T-helper 1 cell (primary cell): Measurements from ENCODE around the gene AOPEP.

Source experiments
- DNase-seq, 5 donors: peaks; one replicate each; pipeline ENCODE4 v3.0.0-alpha.2; 2012 to 2020

Gene AOPEP

DNA sequence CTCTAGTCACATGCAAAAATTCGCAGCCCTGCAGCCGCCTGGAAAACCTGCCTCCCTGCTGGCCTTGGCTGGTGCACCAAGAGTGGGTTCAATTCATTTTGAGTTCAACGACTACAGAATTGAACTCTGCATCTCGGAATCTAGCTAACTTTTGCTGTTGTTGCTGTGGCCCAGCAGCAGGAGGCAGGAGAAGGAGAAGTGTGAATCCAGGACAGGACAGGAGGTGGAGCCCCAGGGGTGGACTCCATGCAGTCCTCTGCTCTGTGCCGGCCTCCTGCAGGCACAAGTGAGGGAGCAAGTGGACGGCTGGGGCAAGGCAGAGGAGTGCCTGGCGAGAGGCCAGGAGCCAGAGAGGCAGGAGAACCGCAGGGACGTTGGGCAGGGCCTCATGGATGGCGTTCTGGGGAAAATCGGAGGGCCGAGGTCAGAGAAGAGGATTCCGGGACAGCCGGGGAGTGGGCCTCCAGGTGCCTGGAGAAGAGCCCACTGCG, 376.8 kb downstream of the AOPEP start:
- no peak for DNase-seq

DNA sequence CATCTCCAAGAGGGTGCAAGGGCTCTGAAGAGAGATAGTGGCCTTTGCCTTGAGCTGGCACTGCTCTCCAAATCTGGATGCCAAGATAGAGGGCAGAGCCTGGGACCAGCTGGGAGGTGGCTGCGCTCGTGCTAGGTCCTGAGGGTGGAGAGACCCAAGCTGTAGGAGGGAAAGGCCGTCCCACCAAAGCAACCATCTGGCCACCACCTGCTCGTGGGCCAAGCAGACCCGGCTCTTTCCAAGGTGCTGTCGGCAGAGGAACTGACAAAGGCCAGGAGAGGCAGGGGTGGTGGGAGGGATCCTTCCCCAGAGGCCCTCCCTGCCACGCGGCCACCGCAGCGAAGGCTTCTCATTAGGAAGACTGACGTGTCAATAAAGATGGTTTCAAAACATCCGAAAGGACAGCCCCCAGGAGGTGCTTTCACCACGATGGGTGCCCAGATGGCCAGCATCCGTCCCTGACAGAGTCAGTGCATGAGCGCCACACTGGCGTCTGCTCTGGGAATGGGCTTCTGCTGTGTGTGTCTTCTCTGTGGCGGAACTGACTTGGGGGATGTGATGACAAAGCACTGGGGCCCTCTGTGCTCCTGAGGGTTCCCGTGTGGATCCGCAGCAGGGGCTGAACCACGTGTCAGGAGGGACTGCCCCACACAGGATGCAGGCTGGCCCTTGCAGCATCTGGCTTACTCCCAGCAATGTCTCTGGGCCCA, 377.5 kb downstream of the AOPEP start:
- no peak for DNase-seq

DNA sequence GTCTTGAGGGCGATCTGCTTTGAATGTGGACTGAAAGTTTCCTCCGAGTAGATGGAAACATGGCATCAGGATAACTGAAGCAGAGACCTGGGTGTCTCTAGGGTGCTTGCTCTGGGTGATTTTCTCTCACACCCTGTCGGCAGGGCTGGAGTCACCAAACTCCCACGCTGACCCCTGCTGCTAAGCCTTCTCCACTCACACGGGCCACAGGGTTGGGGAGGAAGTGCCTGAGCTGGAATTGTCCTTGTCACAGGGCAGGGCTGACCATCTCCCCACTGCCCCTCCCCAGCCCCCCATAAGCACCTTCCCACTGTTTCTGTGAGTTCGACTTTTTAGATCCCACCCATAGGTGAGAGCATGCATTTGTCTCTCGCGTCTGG, 378.1 kb downstream of the AOPEP start:
- no peak for DNase-seq

DNA sequence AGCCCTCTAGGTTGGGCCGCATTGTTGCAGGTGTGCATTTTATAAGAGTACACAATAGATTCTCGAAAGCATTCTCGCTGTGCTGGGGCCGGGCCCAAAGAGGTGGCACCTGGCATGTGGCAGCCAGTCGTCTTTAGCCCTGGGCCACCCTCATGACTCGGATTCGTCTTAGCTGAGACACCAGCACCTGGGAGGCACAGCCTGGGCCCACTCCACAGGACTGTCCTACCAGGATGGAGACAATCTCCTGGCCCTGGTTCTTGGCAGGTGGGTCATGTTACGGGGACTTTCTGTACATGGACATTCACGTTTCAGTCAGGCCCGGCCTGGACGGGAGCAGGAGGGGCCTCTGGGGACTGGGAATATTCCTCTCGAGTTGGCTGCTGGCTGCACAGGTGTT, 378.5 kb downstream of the AOPEP start:
- DNase-seq = no peak

DNA sequence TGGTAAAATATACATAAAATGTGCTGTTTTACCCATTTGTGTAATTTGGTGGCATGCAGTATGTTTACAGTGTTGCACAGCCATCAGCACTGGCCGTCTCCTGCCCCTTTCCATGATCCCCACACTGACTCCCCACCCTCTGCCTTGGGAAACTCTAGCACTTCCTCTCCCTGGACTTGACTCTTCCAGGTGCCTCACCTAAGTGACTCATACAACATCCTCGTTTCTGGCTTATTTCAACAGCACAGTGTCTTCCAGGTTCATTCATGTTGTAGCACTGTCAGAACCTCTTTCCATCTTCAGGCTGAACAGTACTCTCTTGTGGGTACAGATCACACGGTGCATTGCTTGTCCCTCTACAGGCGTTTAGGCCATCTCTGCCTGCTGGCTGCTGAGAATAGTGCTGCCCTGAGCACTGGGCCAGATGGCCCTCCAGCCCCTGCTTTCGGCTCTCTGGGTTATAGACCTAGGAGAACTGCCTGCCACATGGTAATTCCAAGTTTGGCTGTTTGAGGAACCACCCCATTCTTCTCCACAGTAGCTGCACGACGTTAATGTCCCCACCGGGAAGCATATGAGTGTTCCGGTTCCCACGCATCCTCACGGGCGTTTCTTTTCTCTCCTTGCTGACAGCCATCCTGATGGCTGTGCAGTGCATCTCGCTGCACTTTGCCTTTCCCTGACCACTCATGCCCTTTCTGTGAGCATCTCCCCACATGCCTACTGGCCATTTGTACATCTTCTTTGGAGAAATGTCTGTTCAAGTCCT, 379.2 kb downstream of the AOPEP start:
- DNase-seq = no peak

DNA sequence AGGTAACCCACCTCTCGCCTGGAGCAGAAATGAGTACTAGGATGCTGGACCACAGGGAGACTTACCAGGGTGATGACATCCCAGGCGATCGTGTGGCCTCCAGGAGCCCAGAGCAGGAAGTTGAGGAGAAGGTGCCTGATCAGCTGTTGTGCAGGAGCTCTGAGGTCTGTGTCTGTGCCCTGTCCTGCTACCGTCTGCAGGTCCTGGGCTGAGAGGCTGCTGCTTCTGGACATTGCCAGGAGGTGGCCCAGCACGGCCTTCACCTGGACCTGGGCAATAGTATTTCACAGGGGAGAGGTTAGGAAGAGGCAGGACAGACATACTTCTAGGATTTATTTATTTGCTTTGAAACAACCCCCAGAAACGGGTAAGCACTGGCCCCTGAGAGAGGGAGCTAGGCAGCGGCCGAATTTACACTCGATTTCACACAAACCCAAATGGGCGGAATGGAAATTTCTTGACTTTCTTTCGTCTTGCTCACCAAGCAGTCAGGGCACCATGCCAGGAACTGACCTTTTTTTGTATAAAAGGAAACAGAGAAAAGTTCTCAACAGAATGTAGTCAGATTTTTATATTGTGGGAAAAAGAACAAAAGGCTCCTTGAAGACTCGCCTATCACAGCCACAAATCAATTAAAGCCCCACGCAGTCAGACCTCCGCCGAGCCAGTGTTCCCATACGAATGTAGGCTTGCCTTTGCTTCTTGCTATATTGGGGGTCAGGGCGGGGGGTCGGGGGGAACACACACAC, 380.7 kb downstream of the AOPEP start:
- DNase-seq = no peak

DNA sequence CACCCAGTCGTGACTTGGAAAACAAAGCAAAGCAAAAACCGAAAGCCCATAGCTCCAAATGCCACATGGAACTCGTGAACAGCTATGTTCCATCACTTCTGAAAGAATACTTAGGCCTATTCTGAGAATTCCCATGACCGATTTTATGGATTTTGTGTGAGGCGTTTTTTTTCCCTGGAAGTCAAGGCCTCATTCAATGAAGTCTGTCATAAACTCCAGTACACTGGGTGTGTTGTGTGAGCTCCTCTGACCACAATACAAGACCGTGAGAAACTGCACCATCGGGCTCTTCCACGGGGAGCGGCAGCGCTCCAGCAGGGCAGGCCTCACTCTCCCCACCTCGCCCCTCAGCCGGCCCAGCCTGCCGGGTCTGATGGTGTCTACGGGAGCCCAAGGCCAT, 381.5 kb downstream of the AOPEP start:
- no peak for DNase-seq

DNA sequence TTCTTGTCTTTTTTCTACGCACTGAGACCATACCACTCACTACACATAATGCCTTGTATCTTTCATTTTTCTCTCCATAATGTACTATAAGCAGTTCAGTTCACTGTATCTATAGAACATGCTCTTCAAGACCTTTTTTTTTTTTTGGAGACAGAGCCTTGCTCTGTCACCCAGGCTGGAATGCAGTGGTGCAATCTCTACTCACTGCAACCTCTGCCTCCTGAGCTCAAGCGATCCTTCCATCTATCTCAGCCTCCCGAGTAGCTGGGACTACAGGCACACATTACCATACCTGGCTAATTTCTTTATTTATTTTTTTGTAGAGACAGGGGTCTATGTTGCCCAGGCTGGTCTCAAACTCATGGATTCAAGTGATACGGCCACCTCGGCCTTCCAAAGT, 382.3 kb downstream of the AOPEP start:
- DNase-seq = no peak

DNA sequence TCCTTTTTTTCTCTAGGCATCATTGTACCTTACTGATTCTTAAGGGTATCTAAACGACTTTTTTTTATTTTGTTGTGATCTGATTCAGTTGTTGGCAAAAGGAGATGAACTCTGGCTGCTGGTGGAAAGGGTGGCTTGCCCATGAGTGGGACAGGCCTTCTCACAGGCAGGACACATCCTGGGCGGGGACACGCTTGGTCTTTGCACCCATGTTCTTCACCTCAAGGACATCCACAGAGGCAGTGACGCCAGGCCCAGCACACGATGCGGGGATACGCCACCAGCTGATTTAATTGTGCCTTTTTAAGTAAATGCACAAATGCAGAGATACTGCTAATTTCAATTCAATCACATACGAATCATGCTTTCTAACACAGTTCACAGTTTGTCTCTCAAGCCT, 383.0 kb downstream of the AOPEP start:
- DNase-seq = no peak

DNA sequence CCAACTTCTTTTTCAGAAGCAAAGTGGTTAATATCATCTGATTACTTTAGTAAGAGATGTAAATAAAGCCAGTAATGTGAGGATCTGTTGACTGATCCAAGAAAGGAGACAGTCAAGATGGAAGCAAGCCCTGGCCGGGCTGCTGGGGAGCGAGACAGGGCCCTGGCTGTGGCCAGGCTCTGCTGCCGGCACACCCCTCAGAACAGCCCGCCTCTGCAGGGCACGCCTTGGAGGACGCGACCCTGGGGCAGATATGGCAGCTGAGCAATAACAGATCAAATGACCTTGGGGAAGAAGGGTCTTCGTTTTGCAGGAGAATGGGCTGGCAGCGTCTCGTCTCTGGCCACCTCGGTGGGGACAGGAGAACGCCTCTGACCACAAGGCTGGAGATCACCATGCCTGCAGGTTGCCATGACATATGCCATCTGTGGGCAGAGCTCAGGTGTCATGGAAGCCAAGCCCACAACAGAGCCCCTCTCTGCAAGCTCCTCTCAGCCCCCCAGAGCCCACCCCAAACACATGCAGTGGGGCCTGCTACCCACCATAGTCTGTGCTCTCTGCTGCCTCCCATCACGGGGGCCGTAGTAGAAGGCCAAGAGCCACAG, 384.5 kb downstream of the AOPEP start:
- DNase-seq = no peak

DNA sequence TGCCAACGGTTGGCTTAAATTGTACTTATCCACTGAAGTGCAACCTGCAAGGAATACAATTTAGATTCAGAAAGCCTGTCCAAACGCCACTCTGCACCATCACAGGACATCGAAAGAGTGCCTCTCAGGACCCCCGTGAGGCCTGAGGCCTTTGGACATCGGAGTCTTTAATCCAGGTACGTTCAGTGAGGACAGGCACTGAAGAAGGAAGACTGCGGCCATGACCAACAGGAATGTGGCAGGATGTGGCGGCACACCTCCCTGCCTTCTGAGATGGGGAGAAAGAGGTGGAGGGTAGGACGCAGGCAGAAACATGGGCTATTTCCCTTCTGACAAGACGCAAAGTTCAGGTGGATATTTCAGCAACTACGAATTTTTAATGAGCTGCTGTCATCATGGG, 385.2 kb downstream of the AOPEP start:
- no peak for DNase-seq

DNA sequence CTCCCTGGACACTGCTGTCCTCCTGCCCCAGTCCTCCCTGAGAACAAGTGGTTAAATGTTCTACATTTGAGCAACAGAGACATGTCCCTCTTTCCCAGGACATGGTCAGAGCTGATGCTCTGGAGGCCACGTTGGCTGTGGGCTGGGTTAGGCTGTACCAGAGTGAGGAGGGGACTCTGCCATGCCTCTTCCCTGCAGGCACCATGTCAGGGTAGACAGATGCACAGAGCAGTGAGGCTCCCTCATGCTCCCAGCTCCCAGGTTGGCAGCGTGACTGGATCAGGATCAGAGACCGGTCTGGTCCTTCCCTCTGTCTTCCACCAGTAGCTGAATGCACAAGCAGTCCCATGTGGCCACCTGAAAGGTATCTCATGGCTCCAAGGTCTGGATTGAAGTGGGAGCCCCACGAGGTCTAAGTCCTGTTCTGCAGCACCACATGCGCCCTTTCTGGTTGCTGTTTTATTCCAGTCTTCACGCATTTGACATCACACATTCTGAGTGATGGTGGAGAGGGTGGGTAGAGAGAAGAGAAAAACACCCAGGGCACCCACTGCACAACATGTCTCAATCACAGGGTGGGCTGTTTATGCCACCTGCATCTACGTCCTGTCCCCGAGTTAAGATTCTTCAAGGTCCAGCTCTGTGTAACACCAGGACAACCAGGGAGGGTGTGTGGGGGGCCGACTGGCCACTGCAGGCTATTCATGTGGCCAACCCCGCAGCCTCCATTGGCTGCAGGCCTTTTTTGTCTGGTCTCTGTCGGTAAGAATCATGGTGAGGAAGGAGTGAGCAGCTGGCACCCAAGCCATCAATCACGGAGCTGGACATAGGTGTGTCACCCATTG, 386.2 kb downstream of the AOPEP start:
- no peak for DNase-seq

DNA sequence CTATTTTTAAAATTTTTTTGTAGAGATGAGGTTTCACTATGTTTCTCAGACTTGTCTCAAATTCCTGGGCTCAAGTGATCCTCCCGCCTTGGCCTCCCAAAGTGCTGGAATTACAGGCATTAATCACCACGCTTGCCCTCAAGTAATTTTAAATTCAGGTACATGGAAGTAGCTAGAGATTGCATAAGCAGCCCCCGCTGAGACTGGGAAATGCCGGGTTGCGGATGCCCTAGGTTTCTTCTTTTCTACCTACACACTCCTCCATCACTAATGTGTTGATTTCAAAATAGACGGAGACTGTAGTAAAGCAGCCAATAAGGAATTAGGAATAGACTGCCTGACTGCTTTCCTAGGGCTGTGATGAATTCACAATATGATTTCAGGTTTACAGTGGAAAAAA, 388.6 kb downstream of the AOPEP start:
- no peak for DNase-seq

DNA sequence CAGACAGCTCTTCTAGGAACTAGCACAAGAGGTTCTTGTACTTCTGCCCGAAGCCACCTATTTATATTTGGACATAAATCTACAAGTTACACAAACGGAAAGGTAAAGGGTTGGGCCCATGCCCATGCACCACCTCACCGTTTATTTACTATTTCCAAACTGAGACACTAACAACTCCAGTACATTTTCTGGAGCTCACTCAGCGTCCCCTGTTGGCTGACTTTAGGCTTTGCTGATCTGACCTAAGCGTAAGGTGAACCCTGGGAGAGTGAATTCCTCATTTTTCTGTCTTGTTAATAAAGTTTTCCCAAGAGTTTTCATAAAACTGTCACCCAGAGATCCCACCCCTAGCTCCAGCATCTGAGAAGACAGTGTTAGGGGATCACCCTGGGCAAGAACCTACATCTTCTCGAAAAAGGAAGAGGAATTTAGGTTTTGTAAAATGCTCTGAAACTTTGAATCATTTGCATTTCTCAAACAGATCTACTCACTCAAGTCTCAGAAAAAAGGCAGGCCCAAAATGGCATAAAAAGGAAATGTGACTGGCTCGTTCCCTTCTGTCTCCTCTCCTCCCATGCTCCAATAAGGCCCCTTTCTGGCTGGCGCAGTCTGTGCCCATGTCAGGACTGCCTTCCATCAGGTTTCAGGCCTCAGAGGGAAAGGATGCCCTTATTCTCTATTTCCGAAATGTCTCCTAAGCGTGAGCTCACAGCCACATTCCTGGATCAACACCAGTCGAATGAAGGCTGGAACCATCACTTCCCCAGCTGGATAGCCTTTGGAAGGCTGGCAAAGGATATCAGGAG, 389.7 kb downstream of the AOPEP start:
- no peak for DNase-seq

DNA sequence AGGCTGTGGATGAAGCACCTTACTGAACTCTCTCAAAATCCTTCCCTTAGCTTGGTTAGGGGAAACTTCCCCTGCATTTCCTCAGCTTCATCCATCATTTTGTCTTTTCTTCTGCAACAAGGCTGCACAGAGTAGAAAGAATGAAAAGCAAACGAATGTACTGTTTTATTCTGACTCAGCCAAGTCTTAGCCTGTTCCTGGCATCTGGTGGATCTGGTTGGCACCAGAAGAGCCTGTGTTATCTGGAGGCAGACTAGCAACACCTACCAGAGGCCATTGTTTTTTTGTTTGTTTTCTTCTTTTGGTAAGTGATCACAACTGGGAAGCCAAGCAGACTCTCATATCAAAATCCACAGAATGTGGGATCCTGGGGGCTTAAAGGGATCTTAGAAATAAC, 390.3 kb downstream of the AOPEP start:
- DNase-seq = no peak

DNA sequence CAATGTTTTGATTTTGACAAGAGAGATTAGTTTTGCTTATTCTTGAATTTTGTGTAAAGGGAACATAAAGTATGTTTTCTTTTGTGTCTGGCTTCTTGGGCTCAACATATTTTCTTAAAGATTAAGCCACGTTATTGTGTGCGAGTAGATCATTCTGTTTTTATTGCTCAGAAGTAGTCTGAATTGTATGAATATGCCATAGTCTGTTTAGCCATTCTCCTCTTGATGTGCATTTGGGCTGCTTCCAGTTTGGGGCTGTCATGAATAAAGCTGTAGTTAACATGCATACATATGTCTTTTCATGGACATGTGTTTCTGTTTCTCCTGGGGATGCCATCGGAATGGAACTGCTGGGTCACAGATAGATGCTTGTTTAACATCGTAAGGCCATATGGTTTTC, 392.1 kb downstream of the AOPEP start:
- DNase-seq = no peak

DNA sequence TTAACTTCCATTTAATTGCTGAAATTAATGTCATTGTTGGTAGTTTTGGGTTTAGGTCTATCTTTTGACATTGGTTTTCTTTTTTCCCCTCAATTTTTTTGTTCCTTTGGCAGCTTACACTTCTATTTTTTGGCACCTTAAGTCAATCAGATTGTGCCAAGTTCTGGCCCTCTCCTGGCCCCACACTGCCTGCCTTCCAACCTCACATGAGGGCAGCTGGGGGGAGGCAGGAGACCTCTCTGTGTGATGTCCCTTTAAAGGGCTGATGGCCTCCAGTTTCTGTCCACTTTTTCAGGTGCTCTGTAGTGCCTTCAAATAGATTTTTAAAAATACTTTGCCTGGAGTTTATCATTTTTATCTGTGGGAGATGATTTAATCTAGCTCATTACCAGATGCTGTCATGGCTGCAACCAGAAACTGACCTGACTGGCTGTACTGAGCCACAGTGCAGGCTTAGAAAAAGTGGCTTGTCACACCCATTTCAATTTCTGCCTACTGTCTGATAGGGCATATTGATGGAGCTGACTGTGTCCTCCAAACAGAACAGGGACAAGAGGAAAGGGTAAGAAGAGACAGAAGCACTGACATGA, 394.4 kb downstream of the AOPEP start:
- DNase-seq = no peak

DNA sequence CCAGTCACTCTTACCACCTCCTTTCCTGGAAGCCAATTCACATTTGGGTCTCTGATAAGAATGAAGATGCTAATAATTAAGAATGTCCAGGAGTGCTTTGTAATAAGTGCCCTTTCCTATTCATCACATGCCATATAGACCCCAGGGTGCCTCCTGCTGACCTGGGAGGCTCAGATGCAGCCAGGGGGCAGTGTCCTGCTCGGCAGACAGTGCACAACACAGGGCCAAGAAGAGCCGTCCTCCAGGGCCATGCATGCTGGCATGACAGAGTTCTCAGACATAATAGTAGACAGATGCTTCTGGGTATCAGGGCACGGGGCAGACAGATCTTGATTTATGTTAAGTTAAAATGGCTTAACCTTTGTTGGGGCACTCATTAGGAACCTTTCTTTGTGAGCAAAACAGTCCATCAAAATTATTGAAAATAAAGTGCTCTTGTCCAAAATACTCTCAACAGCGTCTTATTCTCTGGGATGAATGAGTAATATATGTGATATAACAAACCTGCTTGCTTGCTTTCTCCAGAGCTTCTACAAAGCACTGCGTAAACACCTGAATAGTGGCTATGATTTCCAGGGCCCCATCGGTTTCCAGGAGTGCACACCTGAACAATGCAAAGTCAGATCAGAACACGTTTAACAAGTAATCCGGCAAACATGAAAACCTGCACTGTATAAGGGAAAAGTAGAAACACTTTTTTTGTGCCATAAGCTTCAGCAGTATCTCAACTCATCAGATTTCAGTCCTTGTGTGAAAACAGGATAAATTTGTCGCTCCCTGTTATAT, 398.3 kb downstream of the AOPEP start:
- DNase-seq = no peak

DNA sequence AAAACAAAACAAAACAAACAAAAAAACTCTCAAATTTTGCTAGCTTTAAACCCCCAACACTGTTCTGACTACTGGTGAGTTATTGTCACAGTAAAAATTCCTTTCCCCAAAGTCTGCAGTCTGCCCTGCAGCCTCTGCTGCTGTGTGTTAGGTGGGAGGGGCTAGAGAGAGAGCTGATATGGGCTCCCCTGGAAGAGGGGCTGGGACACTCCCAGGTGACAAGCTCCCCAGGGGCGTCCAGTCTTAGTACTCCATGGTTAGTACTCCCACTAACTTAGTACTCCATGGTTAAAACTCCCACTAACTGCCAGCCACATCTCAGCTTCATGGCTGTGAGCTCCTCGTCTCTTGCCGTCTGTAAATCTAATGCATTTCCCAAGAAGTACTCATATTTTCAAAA, 399.2 kb downstream of the AOPEP start:
- no peak for DNase-seq

DNA sequence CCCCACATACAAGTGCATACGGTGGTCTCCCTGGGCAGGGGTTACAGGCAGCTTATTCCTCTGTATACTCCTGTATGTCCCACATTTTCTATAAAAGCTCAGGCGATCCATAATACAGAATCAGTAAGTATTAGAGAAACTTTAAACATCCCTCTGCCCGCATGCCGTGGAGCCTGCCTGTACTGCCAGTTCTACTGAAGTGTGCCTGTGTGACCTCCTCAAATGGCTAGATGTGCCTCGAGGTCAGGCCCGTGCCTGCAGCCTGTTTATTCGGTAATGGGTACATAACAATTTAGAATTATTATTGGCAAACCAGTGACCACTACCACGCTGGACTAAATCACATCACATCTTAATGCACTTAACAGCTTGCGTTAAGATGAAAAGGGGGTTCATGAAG, 400.2 kb downstream of the AOPEP start:
- DNase-seq = no peak
